Smooth muscle cell (in vitro differentiated cells): ENCODE results near the gene CLDN6. TPM values are rescaled to one million over a fixed set of nuclear protein-coding genes. Genes with fewer than 3 reads are reported as not detected.
A peak's percentile ranks its signal among the peaks of the same experiment; 100 is the strongest.
"Not testable (repeated sequence)": the region's sequence is repeated elsewhere in the genome, so short reads cannot be mapped to it uniquely, and the experiment has no call there.

Source experiments
- DNase-seq: peaks from one replicate; lab custom pipeline; 2025; ENCODE audit not compliant: unreplicated experiment; lab: John Stamatoyannopoulos, UW
- H2AFZ ChIP-seq: fragments of 200-600 bp; sonication (generic); 2 replicates; pipeline ENCODE4 v1.6.0; 2016; ENCODE audit warnings: antibody characterized with exemption, low read depth, mild to moderate bottlenecking
- H3F3A ChIP-seq: fragments of 200-600 bp; sonication (generic); 2 replicates; pipeline ENCODE4 v1.6.0; 2017; ENCODE audit warnings: antibody characterized with exemption, low read depth
- H3K27ac ChIP-seq: fragments of 200-600 bp; sonication (generic); 2 replicates; pipeline ENCODE4 v1.5.1; 2016; ENCODE audit warnings: low read depth, mild to moderate bottlenecking
- H3K27me3 ChIP-seq: fragments of 200-600 bp; sonication (generic); 2 replicates; pipeline ENCODE4 v1.6.1; 2016; ENCODE audit warnings: low read depth, mild to moderate bottlenecking
- H3K36me3 ChIP-seq: fragments of 200-600 bp; sonication (generic); 2 replicates; pipeline ENCODE4 v1.5.1; 2016; ENCODE audit warnings: low read depth
- H3K4me1 ChIP-seq: fragments of 200-600 bp; sonication (generic); 2 replicates; pipeline ENCODE4 v1.5.1; 2016; ENCODE audit warnings: low read depth
- H3K4me2 ChIP-seq: fragments of 200-600 bp; sonication (generic); 2 replicates; pipeline ENCODE4 v1.6.0; 2016; ENCODE audit warnings: mild to moderate bottlenecking
- H3K4me3 ChIP-seq: fragments of 200-600 bp; sonication (generic); 2 replicates; pipeline ENCODE4 v1.5.1; 2016; ENCODE audit warnings: mild to moderate bottlenecking
- H3K79me2 ChIP-seq: fragments of 200-600 bp; sonication (generic); 2 replicates; pipeline ENCODE4 v1.6.0; 2016; ENCODE audit warnings: low read depth, mild to moderate bottlenecking
- H3K9ac ChIP-seq: fragments of 200-600 bp; sonication (generic); 2 replicates; pipeline ENCODE4 v1.6.0; 2016; ENCODE audit warnings: low read depth
- H3K9me3 ChIP-seq: fragments of 200-600 bp; sonication (generic); replicated peaks from 2 replicates; pipeline ENCODE4 v1.5.1; 2016; ENCODE audit warnings: low read depth
- H4K20me1 ChIP-seq: fragments of 200-600 bp; sonication (generic); 2 replicates; pipeline ENCODE4 v1.6.0; 2016; ENCODE audit warnings: low read depth
- WGBS: methylation state at CpG from one replicate; pipeline ENCODE4 v1.1.7; 2016; ENCODE audit warnings: low lambda C conversion rate; 5-methylcytosine and 5-hydroxymethylcytosine counted together
- polyA plus RNA-seq: library from polyadenylated mRNA; unstranded; fragments of >200 nt; fragmentation: Nextera tagmentation; extraction: Ambion mirVana; gene quantifications from 2 replicates; pipeline ENCODE4 v1.2.1, GENCODE V29; 2016
- total RNA-seq: library from RNA; depleted of rRNA; stranded (reverse); fragments of >200 nt; gene quantifications from 2 replicates; pipeline ENCODE4 v1.2.3, GENCODE V29; 2014
- TF ChIP-seq, protein P1 (sequence below): fragments of 200-600 bp; sonication (generic); IDR thresholded peaks from 2 replicates; pipeline ENCODE4 v1.5.1; 2017; ENCODE audit warnings: borderline replicate concordance, mild to moderate bottlenecking, antibody characterized with exemption; ENCODE audit not compliant: insufficient read depth, poor library complexity, severe bottlenecking

Gene CLDN6
- total and polyA plus RNA-seq, 2 experiments from 2014 or later: 55.4 to 113 TPM

DNA sequence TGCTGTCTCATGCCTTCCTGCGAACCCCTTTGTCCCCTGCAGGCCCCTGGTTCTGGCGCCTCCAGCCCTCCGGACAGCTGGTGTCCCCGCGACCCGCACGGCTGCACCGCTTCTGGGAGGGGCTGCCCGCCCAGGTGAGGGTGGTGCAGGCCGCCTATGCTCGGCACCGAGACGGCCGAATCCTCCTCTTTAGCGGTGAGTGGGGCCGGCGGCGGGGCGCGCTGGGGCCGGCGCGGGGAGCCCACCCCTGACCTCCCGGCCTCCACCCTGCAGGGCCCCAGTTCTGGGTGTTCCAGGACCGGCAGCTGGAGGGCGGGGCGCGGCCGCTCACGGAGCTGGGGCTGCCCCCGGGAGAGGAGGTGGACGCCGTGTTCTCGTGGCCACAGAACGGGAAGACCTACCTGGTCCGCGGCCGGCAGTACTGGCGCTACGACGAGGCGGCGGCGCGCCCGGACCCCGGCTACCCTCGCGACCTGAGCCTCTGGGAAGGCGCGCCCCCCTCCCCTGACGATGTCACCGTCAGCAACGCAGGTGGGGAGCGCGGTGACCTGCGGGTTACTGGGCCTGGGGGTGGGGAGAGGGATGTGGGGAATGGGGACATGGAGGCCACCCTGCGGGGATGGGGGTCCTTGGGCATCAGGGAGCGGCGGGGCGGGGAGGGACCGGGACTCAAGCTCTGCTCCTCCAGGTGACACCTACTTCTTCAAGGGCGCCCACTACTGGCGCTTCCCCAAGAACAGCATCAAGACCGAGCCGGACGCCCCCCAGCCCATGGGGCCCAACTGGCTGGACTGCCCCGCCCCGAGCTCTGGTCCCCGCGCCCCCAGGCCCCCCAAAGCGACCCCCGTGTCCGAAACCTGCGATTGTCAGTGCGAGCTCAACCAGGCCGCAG, 40.4 kb upstream of the CLDN6 start:
- H3K4me3 ChIP-seq: peak overlapping the region; percentile 99

DNA sequence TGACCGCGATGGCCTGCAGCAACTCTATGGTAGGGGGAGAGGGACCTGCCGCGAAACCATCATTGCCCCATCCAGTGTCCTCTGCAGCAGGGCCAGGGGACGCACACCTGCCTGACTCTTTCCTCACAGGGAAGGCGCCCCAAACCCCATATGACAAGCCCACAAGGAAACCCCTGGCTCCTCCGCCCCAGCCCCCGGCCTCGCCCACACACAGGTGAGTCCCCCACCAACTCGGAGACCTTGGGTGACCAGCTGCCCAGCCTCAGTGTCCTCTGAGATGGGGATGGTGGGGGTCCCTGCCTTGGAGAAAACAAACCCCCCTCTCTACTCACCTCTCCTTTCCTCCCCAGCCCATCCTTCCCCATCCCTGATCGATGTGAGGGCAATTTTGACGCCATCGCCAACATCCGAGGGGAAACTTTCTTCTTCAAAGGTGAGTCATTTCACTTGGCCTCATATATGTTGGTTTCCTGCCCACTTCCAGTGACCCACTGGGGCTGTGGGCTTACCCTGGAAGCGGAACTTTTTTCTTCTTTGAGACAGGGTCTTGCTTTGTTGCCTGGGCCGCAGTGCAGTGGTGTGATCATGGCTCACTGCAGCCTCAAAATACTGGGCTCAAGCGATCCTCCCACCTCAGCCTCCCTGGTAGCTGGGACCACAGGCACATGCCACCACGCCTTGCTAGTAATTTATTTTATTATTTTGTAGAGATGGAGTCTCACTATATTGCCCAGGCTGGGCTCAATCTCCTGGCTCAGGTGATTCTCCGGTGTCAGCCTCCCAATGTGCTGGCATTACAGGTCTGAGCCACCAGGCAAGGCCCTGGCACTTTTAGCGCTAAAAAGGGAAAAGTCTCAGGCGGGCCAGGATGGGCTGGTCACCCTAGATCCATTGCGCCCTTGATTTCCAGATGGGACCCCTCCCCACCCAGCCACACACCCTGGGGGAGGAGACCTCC, 39.5 kb upstream of the CLDN6 start:
- Histone ChIP-seq H3K36me3 (no peaks in the 10 kb centered on the region), H2AFZ (no peak overlapping the region), H3K27me3 (no peaks in the 10 kb centered on the region), H3K27ac (no peak overlapping the region), H3K4me3 (peak overlapping the region; percentile 99), H3K4me2 (peak overlapping the region; percentile 99), H4K20me1 (peaks cover 9% of the 10 kb centered on the region), H3K4me1 (peaks cover 7% of the 10 kb centered on the region), H3F3A (peaks cover 12% of the 10 kb centered on the region), H3K79me2 (no peaks in the 10 kb centered on the region), H3K9ac (no peak overlapping the region), H3K9me3 (no peaks in the 10 kb centered on the region)
- TF ChIP-seq, protein P1, sequence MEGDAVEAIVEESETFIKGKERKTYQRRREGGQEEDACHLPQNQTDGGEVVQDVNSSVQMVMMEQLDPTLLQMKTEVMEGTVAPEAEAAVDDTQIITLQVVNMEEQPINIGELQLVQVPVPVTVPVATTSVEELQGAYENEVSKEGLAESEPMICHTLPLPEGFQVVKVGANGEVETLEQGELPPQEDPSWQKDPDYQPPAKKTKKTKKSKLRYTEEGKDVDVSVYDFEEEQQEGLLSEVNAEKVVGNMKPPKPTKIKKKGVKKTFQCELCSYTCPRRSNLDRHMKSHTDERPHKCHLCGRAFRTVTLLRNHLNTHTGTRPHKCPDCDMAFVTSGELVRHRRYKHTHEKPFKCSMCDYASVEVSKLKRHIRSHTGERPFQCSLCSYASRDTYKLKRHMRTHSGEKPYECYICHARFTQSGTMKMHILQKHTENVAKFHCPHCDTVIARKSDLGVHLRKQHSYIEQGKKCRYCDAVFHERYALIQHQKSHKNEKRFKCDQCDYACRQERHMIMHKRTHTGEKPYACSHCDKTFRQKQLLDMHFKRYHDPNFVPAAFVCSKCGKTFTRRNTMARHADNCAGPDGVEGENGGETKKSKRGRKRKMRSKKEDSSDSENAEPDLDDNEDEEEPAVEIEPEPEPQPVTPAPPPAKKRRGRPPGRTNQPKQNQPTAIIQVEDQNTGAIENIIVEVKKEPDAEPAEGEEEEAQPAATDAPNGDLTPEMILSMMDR: no peak
- DNase-seq: no peak
- 93% methylated on average over 22 of the region's 22 CpGs for WGBS

More for the DNA sequence above, 40.4 kb upstream of the CLDN6 start:
- 26% methylated on average over 23 of the region's 77 CpGs for WGBS
- peak overlapping the region; percentile 97 for H2AFZ ChIP-seq
- H3K4me1 ChIP-seq: peaks cover 7% of the 10 kb centered on the region
- peak overlapping the region; percentile 99 for H3K4me2 ChIP-seq
- H3K27me3 ChIP-seq: no peaks in the 10 kb centered on the region
- no peaks in the 10 kb centered on the region for H3K79me2 ChIP-seq
- no peaks in the 10 kb centered on the region for H3K36me3 ChIP-seq
- H3F3A ChIP-seq: peaks cover 12% of the 10 kb centered on the region
- H3K27ac ChIP-seq: no peak overlapping the region
- peaks cover 9% of the 10 kb centered on the region for H4K20me1 ChIP-seq
- TF ChIP-seq, protein P1: no peak
- H3K9ac ChIP-seq: peak overlapping the region; percentile 84
- no peak for DNase-seq
- no peaks in the 10 kb centered on the region for H3K9me3 ChIP-seq

DNA sequence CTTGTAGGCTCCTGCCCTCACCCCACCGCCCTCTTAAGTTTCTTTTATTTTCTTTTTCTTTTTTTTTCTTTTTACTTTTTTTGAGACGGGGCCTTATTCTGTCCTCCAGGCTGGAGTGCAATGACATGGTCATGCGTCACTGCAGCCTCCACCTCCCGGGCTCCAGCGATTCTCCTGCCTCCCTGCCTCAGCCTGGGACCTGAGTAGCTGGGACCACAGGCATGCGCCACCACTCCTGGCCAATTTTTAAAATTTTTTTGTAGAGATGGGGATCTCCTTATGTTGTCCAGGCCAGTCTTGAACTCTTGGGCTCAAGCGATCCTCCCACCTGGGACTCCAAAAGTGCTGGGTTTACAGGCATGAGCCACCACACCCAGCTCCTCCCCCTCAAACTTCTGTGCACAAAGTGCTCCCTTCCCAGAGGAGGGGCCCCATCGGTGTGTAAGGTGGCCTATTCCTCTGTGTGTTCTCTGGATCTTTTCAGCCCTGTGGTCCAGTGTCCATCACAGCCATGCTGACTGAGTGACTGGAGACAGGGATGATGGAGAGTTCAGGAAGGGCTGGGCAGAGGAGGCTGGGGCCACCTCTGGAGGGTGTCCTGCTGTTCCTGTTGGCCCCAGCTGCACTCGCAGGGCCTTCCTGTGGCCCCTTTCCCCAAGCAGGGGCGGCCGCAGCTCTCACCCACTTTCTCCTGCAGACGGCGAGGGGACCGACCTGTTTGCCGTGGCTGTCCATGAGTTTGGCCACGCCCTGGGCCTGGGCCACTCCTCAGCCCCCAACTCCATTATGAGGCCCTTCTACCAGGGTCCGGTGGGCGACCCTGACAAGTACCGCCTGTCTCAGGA, 38.6 kb upstream of the CLDN6 start:
- H3K36me3 ChIP-seq: no peaks in the 10 kb centered on the region
- no peak overlapping the region for H3K27ac ChIP-seq
- TF ChIP-seq, protein P1: no peak
- H3K4me1 ChIP-seq: peaks cover 7% of the 10 kb centered on the region
- H3K79me2 ChIP-seq: no peaks in the 10 kb centered on the region
- H2AFZ ChIP-seq: no peak overlapping the region
- peaks cover 9% of the 10 kb centered on the region for H4K20me1 ChIP-seq
- no peaks in the 10 kb centered on the region for H3K27me3 ChIP-seq
- no peak overlapping the region for H3K9ac ChIP-seq
- 97% methylated on average over 17 of the region's 19 CpGs for WGBS
- DNase-seq: no peak
- no peaks in the 10 kb centered on the region for H3K9me3 ChIP-seq
- H3K4me3 ChIP-seq: no peak overlapping the region
- H3K4me2 ChIP-seq: no peak overlapping the region
- H3F3A ChIP-seq: peaks cover 12% of the 10 kb centered on the region

DNA sequence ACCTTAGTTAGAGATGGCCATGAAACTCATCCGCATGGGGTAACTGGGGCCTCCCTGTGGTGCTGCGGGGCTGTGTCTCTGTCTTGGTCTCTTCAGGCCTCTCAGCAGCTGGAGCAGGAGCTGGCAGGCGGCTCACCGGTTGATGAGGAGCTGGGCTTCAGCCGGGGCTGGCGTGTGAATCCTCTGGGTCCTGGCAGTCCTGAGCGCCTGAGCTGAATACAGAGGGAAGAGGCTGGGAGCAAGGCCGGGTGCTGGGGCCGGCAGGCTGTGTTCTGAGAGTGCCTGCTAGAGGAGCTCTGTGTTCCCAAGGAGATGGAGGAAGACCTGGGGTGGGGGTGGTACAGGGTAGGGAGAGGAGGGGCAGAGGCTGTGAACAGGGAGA, 37.7 kb upstream of the CLDN6 start:
- 85% methylated on average over 8 of the region's 9 CpGs for WGBS
- not testable (repeated sequence) for H3K9me3 ChIP-seq, H4K20me1 ChIP-seq, H3F3A ChIP-seq, H3K4me2 ChIP-seq, DNase-seq, H3K79me2 ChIP-seq, H3K36me3 ChIP-seq, H3K27me3 ChIP-seq, H3K4me3 ChIP-seq, H3K27ac ChIP-seq, H2AFZ ChIP-seq, H3K9ac ChIP-seq, H3K4me1 ChIP-seq
